Measurements from ENCODE around the gene CCDC92.

- TF ChIP-seq POLR2AphosphoS5 (IDR thresholded peaks at IDR 0.05; ENCODE audit: low read depth, low read length) (no peak), CTCF (IDR thresholded peaks at IDR 0.05) (no peak), SIN3A (IDR thresholded peaks at IDR 0.05; ENCODE audit: borderline replicate concordance, insufficient read depth, low read depth, low read length) (no peak)
Observed at GRCh38 chr12:124009781-124010180, 37.1 kb upstream of the CCDC92 start.
